GM10847 (cell line): ENCODE data around the gene ILK.

Experiments
- POLR2A ChIP-seq: IDR thresholded peaks from 2 replicates; pipeline ENCODE4 v1.6.1; 2011; ENCODE audit not compliant: insufficient read length; ENCODE audit errors: extremely low read depth

The ILK gene

GRCh38 chr11:6594142-6594768, 9.3 kb upstream of the ILK start:
- no peak for TF ChIP-seq POLR2A

GRCh38 chr11:6596239-6596877, 7.2 kb upstream of the ILK start:
- no peak for TF ChIP-seq POLR2A

GRCh38 chr11:6598555-6598954, 5.0 kb upstream of the ILK start:
- no peak for TF ChIP-seq POLR2A

GRCh38 chr11:6599449-6599848, 4.1 kb upstream of the ILK start:
- TF ChIP-seq POLR2A = no peak

GRCh38 chr11:6599881-6600390, 3.6 kb upstream of the ILK start:
- no peak for TF ChIP-seq POLR2A

- no peak for TF ChIP-seq POLR2A
Observed at GRCh38 chr11:6601041-6601461, 2.5 kb upstream of the ILK start.

GRCh38 chr11:6602096-6602940, 1.3 kb upstream of the ILK start:
- no peak for TF ChIP-seq POLR2A

- TF ChIP-seq POLR2A = no peak
Observed at GRCh38 chr11:6604081-6604626, 580 bp downstream of the ILK start.

GRCh38 chr11:6604790-6605189, 1.2 kb downstream of the ILK start:
- TF ChIP-seq POLR2A = no peak

GRCh38 chr11:6606471-6607189, 3.1 kb downstream of the ILK start:
- TF ChIP-seq POLR2A = peak; percentile 22

- TF ChIP-seq POLR2A = no peak
Observed at GRCh38 chr11:6607190-6607795, 3.7 kb downstream of the ILK start.

GRCh38 chr11:6608011-6608410, 4.4 kb downstream of the ILK start:
- TF ChIP-seq POLR2A = no peak

GRCh38 chr11:6608726-6609501, 5.3 kb downstream of the ILK start:
- TF ChIP-seq POLR2A = no peak

GRCh38 chr11:6609502-6610015, 6.0 kb downstream of the ILK start:
- TF ChIP-seq POLR2A = no peak
